AG10803 (cell line): ENCODE data around the gene CERS2.
A peak's percentile ranks its signal among the peaks of the same experiment; 100 is the strongest.

Experiments used
- DNase-seq: peaks from one replicate; pipeline ENCODE4 v3.0.0; 2010; ENCODE audit warnings: low read depth
- H3K4me3 ChIP-seq: 2 replicates; pipeline ENCODE4 v1.5.1; 2011; ENCODE audit warnings: mild to moderate bottlenecking, low read length, control low read depth
- TF ChIP-seq, protein P1 (sequence below): conservative IDR thresholded peaks from 2 replicates; pipeline ENCODE4 v1.5.1; 2011; ENCODE audit warnings: mild to moderate bottlenecking, low read length, control low read depth, inconsistent platforms

The CERS2 gene, protein sequence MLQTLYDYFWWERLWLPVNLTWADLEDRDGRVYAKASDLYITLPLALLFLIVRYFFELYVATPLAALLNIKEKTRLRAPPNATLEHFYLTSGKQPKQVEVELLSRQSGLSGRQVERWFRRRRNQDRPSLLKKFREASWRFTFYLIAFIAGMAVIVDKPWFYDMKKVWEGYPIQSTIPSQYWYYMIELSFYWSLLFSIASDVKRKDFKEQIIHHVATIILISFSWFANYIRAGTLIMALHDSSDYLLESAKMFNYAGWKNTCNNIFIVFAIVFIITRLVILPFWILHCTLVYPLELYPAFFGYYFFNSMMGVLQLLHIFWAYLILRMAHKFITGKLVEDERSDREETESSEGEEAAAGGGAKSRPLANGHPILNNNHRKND

GRCh38 chr1:150974580-150975478, at the start of gene CERS2:
Gene CERS2 (minus strand): TSS chr1:150974835. CDS start chr1:150969090, 5,745 bp downstream.
- TF ChIP-seq, protein P1, sequence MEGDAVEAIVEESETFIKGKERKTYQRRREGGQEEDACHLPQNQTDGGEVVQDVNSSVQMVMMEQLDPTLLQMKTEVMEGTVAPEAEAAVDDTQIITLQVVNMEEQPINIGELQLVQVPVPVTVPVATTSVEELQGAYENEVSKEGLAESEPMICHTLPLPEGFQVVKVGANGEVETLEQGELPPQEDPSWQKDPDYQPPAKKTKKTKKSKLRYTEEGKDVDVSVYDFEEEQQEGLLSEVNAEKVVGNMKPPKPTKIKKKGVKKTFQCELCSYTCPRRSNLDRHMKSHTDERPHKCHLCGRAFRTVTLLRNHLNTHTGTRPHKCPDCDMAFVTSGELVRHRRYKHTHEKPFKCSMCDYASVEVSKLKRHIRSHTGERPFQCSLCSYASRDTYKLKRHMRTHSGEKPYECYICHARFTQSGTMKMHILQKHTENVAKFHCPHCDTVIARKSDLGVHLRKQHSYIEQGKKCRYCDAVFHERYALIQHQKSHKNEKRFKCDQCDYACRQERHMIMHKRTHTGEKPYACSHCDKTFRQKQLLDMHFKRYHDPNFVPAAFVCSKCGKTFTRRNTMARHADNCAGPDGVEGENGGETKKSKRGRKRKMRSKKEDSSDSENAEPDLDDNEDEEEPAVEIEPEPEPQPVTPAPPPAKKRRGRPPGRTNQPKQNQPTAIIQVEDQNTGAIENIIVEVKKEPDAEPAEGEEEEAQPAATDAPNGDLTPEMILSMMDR: no peak
- DNase-seq: peak; percentile 78
- peak within 1 kb of the TSS; percentile 86 for H3K4me3 ChIP-seq

DNA sequence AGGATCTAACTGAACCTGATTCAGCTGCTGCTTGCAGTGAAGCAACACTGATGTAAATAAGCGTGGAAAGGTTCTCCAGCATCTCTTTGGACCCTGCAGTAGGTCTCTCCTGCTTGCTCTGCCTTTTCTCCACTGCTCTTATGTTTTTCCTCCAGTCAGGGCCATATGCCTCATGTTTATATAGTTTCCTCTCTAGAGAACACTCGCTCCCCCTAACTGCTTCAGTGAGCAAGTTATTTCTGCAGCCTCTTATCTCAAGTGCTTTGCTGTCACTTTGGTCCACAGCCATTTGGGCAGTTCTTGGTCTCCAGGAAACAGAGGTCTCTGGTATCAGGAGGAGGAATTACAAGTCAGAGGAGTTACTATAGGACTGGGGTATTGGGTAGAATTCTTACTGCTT, 38.9 kb upstream of the CERS2 start:
- TF ChIP-seq, protein P1: no peak
- DNase-seq: no peak
- no peak overlapping the region for H3K4me3 ChIP-seq

- no peak for DNase-seq
- no peak overlapping the region for H3K4me3 ChIP-seq
- TF ChIP-seq, protein P1: no peak
Measured at GRCh38 chr1:151012684-151013471, 38.2 kb upstream of the CERS2 start.

DNA sequence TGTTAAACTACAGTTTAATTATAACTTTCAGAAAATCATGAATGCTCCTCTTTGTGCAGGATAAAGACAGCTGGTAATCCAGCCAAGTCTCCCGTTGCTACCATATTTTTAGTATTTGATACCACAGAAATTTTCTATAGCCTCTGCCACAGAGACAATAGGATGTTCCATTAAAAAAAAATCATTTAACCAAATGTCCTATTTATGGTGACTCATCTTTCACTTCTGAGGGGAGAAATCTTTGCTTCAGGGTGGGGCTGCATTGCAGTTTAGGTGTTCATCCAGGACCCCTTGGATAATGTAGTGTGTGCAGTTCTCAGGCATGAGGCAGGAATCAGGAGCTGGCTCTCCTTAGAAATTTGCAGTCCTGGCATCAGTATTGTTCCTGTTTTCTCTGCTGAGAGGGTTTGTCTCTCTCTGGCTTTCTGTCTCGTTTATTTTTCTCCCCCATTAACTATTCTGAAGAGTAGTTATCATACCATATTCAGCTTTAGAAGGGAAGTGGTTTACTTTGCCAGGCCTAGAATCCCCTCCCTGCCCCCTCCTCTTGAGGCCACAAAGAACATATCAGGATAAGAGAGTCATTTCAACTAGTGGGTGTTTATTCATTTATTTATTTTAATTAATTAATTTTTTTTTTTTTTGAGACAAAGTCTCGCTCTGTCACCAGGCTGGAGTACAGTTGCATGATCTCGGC, 36.7 kb upstream of the CERS2 start:
- TF ChIP-seq, protein P1: no peak
- no peak overlapping the region for H3K4me3 ChIP-seq
- no peak for DNase-seq

DNA sequence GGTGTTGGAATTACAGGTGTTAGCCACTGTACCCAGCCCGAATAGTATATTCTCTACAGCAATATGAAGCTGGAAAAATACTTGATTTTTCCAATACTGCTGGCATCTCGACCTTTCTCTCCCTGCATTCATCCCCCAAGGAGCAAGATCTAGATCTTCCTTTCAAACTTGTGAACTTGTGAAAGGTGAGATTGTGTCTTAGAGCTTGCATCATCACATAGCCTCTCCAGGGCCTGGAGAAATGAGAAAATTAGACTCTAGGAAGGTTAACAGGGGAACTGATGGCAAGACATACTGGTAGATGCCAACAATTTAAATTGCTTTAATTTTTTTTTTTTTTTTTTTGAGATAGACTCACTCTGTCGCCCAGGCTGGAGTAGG, 35.7 kb upstream of the CERS2 start:
- TF ChIP-seq, protein P1: no peak
- DNase-seq: no peak
- H3K4me3 ChIP-seq: no peak overlapping the region

GRCh38 chr1:151009674-151010345, 35.2 kb upstream of the CERS2 start:
- TF ChIP-seq, protein P1: no peak
- DNase-seq: no peak
- H3K4me3 ChIP-seq: peak overlapping the region; percentile 100
